Activated gamma-delta T cell treated with anti-CD3 and anti-CD28 coated beads, Interleukin-2, amount 50 U/mL, for 16 hours (primary cell): ENCODE measurements around the gene NR6A1.

Experiments used
- DNase-seq: peaks from one replicate; pipeline ENCODE4 v3.0.0-alpha.2; 2020; ENCODE audit warnings: low read depth

The NR6A1 gene

DNA sequence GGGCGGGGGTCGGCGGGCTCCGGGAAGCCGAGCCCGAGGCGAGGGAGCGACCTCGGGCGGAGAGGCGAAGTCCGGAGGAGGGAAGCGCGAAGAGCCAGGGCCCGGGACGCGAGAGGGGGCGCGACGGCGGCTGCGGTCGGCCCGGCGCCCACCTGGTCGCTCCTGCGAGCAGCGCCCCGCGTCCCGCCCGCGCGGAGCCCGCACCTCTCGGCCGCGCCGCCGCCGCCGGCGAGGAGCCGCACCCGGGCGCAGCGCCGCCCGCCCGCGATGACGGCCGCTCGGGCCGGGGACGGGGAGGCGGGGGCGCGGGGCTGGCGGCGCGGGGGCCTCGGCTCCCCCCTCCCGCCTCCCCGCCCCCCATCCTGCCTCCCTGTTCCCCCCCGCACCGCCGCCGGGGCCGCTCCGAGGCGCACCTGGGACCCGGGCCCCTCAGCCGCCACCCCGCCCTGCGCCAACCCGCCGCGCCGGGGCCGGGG, 266.5 kb downstream of the NR6A1 start:
- DNase-seq: no peak

DNA sequence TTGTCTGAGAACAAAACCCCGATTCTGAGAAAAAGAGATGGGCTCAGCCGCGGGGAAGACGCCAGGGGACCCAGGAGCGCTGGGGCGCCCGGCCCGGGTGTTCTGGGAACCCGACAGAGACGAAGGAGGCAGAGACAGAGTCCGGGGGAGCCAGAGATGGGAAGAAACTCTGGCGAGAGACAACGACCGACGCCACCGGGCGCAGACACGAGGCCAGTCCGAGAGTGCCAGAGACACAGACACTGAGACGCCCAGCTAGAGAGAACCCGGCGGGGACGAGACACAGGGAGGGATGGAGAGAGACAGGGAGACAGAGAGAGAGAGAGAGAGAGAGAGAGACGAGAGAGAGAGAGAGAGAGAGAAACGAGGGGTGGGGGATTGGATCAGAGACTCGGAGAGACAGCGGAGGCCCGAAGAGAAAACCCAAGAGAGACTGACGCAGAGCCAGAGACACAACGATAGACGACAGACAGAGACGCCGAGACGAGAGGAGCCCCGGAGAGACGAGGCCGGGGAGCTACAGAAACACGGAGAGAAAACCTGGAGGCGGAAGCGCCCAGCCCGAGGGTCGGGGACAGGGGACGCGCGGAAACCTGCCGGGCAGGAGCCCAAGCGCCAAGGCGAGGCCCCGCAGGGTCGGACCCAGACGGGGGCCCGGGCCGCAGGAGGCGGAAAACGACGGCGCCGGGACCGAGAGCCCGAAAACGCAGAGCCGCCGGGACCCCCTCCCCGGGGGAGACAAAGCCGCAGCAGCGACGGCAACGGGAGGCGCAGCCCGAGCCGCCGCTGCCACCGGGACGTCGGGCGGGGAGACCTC, 267.2 kb downstream of the NR6A1 start:
- DNase-seq: no peak

DNA sequence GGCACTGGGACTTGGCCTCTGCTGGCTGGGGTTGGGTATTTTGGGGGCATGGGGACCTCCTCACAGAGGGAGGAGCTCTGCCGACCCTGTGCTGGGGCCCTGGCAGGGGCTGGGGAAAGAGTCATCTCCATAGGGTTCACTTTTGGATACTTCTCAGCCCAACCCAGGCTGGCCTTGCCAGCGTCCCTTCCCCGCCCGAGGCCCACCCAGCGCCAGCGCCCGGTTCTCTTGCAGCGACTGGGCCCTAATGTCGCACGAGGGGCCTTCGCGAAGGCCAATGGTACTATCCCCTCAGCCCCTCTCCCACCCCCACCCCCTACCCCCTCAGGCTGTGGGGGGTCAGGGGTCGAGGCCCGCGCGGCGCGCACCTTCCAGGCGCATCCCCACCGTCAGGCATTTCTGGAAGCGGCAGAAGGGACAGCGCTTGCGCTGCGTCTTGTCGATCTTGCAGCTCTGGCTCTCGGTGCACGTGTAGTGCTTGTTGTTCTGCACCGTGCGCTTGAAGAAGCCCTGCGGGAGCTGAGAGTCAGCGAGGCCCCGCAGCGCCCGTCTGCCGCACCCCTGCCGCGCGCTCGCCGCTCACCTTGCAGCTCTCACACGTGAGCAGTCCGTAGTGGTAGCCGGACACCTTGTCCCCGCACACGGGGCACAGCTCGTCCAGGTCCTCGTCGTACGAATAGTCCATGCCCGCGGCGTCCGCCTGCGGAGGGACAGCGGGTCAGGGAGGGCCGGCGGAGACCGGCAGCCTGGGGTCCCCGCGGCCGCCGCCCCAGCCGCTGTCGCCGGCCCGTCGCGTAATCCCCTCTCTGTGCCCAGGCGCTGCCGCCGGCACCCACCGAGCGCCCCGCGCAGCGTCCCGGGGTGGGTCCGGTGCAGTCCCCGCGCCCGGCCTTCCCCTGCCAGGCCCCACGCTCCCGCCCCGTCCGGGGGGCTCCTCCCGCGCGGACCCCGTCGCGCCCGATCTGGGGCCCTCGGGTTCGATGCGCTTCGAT, 268.1 kb downstream of the NR6A1 start:
- no peak for DNase-seq

DNA sequence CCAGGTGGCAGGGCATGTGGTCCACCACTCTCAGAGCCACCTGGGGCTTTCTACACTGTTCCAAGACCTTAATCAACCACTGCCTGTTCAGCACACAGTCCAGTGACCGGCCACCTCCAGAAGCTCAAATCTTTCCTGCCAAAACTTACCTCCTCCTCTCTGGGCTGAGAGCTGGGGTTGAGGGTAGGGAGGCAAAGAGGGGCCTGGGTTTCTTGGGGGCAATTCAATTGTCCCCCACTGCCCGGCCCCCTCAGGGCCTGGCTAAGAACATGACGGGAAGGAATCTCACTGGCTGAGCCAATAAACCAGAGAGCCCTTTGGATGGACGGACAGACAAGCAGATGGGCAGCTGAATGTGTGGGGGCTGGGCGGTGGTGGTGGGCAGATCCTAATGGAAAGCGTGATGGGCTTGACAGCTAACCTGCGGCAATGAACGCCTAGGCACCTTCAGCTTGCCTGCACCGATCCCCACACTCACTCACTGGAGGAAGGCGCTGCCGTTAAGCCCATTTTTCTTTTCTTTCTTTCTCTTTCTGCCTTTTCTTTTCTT, 269.3 kb downstream of the NR6A1 start:
- no peak for DNase-seq

DNA sequence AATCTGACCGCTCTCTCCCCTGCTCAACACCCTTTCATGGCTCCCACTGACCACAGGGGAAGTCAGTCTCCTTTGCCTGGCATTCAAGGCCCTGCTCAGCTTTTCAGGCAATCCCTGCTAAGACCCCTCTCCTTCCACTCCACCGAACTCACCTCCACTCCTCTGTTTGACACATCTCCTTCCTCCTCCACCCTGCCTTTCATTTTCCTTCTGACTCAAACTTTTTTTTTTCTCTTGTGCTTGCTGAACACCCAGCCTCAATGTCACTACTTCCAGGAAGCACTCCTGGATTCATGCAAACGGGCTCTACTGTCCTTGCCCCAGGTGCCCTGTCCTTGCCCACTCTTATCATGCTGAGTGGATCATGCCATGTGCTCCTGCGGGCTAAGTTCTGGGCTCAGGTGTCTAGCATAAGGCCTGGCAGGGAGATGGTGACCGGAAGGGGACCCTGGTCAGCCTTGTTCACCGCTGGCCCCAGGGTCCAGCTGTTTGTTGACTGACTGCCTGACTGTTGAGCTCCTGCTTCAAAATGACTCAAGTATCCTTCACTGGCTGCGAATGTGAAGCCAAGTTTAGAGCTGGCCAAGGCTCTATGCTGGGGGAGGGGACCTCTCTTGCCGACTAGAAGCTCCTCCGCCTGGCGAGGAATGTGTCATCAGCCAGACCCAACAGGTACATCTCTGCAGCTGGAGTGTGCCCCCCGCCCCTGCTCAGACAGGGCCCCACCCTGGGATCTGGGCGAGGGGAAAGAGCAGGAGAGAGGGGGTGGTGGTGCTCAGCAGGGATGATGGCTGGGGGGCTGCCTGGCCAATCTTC, 270.1 kb downstream of the NR6A1 start:
- DNase-seq: no peak

DNA sequence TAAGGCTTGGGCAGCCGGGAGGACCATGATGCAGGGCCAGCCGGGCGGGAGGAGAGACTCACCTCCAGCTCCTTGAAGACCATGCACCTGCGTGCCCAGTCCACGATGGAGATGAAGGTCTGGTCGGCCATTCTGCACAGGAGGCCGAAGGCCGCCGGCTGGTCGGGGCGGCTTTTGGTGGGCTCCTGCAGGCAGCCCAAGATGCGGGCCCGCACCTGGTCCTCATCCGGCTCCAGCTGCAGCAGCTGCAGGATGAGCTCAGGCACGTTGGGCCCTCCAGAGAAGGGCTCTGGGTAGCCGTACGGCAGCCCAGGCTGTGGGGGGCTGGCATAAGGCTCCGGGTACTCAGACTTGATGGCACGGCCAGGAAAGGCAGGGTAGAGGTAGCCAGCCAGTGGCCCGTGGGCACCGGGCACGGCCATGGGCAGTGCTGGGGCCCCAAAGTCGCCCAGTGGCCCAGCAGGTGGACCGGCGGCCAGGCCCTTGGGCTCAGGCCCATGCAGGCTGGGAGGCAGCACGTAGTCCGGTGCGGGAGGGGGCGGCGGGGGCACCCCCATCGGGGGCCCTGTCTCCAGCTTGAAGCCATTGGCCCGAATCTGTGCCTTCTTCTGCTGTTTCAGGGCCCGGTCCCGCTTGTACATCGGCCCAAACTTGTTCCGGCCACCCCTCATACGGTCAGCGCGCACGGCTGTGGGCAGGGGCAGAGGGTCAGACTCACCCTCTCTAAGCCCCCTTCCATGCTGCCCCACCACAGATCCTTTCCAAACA, 270.9 kb downstream of the NR6A1 start:
- DNase-seq: no peak

DNA sequence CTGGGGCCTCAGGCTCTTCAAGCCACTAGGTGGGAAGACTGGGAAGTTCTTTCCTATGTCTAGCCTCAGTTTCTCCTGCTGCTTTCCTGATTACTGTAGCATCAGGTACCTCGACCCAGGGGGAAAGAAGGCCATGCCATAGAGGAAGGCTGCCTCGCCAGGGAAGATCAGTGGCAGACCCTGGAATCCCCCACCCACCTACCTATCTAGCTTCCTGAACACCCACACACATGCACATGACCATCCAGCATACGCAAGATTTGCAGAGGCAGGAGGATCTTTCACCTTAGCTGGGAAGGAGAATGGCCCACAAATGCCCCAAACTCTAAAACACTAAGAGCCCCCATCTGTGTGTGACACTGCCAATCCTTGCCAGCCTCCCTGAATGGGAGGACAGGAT, 271.9 kb downstream of the NR6A1 start:
- DNase-seq: no peak

DNA sequence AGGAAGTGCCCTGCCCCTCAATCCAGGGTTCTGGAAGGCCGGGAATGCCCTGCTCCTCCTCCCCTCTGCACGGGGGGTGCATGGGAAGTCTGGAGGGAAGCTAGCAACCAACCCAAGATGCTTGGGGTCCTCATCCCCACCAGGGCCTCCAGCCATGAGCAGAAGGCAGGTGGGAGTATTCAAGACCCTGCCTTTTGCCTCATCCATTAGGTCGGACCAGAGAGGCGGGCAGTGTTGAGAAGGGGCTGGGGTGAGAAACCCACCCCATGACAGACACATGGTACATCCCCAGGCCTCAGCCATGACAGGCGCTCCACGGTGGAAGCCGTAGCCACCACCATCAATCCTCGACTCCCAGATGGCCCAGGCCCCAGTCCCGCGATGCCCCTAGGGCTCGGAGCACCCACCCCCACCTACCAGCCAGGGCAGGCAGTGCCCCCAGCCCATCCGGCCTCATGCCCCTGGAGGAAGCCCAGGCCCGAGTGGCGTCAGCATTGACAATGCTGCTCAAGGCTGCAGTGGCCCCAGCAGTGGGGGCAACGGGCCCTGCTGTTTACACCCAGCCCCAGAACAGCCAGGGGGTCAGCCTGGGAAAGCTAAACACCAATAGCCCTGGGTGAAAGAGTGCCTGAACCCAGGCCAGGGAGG, 272.5 kb downstream of the NR6A1 start:
- DNase-seq: no peak

DNA sequence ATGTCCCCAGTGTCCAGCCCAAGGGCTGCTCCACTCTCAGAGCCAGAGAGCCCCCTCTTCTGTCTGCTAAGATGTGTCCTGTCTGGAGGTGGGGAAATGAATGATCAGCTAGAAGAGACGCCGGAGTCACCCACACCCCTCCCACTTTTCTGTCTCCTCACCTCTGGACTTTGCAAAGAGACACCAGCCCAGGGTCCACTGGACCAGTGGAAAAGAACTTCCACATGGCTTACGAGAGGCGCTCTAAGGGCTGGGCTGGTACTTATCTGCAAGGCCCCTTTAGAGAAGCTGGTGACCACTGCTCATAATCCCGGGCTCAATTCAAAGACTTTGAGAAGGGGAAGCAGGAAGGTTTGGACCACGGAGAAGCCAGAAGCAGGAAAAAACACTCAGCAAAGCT, 273.1 kb downstream of the NR6A1 start:
- no peak for DNase-seq

DNA sequence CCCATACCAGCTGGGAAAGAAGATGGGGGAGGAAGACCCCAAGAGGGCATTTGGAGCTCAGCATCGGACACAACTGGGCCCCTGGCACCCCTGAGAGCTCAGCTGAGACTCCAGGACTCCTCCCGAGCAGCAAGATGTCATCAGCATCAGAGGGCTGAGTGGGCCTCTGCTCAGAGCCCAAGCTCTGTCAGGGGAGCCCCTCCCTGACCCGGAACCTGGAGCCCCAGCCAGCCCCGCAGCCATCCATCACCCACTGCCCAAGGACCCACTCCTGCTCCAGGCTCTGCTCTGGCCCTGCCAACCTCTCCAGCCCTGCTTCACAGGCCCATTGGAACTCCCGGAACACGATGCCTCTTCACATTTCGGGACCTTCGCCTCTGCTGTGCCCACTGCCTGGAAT, 273.7 kb downstream of the NR6A1 start:
- DNase-seq: no peak

DNA sequence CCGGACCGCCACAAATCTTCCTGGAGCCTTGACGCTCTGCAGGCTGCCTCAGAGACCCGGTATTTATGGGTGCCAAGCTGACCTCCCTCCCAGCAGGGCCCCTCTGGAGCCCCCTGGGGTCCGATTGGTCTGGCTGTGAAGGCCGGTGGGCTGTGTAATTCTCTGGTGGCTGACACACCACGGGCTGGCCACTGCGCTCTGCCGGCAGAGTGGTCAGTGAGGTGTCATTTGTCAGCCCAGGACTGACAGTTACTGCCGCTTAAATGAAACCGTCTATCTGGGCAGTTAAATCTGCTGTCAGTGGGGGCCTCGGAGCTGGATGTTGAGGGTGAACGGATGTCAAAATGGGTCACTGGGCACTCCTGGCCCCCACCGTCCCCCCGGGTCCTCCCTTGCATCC, 274.6 kb downstream of the NR6A1 start:
- DNase-seq: no peak

DNA sequence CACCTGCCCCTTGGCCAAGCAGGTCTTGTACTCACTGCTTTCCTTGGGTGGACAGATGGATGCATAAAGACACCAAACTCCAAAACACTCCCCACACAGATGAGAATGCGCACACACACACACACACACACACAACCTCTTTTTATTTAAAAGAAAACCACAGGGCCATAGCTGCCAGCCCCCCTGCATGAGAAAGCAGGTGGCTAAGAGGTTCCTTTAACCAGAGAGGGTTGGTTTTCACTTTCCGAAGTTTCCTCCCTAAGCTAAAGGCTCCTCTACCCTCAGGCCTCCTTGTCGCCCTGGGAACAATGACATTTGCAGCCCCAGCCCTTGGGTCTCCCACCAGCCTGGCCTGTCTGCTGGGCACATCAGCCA, 275.0 kb downstream of the NR6A1 start:
- no peak for DNase-seq

DNA sequence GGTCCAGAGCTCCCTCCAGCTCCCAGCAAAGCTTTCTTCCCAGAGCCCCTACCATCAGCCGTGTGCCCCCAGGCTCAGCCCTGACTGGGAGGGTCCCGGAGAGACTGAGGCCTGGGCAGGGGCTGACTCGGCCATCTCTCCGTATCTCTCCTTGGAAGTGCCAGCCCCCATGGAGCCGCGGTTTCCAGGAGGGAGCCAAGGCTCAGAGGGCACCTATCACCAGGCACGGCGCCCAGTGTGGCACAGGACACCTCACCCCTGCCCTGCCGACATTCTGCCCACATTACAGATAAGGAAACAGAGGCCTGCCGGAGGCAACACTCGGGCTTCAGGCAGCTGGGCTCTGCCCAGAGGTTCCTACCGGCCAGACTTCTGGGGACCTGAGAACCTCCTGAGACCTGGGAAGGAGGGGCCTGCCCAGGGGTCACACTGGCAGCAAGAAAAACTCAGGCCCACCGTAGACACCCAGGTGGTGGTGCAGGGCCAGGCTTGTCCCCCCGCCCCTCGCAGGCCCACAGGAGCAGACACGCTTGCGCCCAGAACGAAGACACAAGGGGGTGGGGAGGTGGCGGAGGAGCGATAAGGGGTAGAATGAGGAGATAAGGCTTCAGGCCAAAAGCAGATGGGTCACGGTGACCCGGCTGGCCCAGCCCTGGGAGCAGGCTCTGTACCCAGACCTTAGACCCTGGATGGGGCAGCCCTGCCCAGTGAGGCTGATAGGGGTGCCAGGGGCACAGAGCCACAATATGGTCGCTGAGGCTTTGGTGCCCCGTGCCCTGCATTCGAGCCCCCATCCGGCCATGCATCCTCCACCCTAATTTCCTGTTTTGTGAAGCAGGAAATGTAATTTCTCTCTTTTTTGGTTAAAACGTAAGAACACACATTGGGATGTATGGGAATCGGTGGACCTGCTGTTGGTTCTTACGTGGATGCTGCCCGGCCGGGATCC, 275.7 kb downstream of the NR6A1 start:
- no peak for DNase-seq

DNA sequence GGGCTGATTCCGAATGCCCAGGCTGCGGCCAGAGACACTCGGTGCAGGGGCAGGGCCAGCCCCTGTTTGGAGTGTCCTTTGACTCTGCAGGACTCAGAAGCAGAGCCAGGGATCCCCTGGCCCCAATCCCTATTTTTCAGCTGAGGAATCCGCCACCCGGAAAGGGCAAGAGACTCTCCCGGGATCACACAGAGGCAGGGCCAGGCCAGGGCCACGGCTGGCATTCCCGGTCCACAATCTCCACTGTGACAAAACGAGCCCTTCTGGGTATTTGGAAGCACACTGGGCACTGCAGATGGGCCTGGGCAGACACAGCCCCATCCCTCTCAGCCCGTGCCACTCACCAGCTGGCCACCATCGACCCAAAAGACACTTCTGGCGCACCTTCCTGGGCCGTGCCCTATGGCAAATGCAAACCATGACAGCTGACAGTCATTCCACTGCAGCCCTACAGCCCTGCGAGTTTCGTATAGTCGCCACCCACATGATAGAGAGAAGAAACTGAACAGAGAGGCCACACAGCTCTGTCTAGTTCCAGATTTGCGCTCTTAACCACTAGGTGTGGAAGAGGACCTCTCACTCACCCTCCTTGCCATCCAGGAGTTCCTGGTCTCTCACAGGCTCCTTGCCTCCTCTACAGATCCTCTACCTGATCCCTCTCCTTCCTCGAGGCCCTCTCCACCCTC, 277.2 kb downstream of the NR6A1 start:
- no peak for DNase-seq

DNA sequence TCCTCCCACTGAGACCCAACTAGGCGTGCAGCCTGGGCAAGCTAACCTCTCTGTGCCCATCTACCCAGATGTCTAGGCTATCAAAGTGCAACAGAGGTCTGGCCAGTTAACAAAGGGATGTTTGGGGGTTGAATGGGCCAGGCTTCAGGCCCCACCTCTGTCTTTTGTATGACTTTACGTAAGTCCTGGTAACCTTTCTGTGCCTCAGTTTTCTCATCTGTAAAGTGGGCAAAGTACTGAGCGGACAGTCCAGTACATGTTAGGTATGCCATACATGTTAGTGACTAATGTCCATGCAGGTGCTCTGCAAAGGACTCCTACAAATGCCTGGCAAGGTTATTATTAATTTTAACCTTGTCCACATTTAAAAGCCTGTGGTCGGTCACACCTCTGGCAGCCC, 277.9 kb downstream of the NR6A1 start:
- no peak for DNase-seq

DNA sequence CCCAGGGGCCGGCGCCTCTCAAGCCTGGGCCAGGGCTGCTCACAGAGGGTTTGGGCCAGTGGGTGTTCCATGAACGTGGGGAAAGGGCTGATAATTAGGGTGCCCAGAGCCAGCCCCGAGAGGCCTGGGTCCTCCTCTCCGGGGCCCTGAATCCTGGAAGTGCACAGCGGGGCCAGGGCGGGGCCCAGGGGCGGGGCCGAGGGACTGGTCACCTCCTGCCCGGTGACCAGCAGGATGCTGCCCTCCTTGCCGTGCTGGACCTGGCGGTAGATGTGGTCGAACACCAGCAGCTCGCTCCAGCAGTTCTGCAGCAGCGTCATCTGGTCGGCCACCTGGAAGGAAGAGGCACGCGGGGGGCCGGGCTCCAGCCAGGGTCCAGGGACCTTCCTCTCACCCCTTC, 278.3 kb downstream of the NR6A1 start:
- DNase-seq: no peak

DNA sequence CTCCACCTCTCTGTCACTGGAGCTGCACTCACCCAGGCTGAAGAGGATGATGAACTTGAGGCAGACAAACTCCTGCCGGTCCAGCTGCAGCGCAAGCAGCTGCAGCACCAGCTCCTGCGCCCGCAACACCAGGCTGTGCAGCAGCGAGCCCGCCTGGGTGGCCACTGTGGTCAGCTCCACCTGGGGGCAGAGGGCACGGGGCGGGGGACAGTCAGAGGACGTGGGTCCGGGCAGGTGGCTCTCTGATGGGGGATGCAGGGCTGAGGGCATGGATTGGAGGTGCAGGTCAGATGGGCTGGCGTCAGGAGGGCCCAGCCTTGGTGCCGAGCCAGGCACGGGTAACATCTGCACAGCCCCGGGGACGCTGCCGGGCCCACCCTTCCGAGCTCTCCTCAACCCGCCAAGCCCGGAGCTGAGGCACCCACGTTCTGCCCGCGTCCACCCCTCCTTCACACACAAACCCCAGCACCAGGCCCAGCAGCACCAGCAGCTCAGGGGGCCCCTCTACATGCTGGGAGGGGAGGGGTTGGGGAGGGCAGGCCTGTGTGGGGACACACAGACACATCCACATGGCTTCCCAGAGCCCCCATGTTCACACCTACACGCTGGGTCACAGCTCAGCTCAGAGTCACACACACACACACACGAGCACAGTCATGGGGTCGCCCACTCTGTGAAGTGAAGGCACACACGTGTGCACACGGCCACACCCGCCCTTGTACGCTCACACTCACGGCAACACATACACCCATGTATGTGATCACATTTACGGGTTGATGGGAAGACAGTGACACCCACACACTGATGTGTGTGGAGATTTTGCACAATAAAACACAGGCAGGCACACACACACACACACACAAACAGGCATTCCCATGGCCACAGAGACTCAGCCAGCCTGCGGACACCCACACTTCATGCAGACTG, 279.8 kb downstream of the NR6A1 start:
- no peak for DNase-seq

DNA sequence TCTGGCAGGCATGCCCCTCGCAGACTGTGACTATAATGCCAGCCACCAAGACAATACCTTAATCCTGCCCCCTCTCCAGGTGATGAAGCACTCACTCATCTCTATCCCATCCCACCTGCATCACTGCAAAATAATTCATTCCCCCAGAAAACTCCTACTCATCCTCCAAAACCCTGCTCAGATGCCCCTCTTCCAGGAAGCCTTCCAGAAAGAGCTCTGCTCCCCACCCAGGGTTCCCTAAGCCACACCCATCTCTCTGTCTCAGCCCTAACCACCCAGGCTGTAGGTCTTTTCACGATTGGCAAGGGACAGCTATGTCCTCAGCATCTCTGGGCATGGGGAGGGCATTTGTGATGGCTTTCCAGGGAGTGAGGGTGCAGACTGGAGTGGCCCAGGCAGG, 281.1 kb downstream of the NR6A1 start:
- DNase-seq: no peak
